ENCODE results near the gene AKAP13.

AKAP13 gene

GRCh38 chr15:85725564-85725963 is 345.2 kb downstream of the AKAP13 start:
- no peak for DNase-seq (ENCODE audit: low read depth, low spot score)

- no peak for DNase-seq (ENCODE audit: low read depth, low spot score)
These were observed 346.1 kb downstream of the AKAP13 start for GRCh38 chr15:85726454-85726853.

GRCh38 chr15:85727068-85727467 is 346.7 kb downstream of the AKAP13 start:
- no peak for DNase-seq (ENCODE audit: low read depth, low spot score)

- peak; percentile 78 for DNase-seq (ENCODE audit: low read depth, low spot score)
These were observed 349.8 kb downstream of the AKAP13 start for GRCh38 chr15:85730001-85730820.

- no peak for DNase-seq (ENCODE audit: low read depth, low spot score)
These were observed 353.0 kb downstream of the AKAP13 start for GRCh38 chr15:85733416-85733815.

GRCh38 chr15:85737061-85737460 is 356.7 kb downstream of the AKAP13 start:
- DNase-seq (ENCODE audit: low read depth, low spot score), result no peak

- DNase-seq (ENCODE audit: low read depth, low spot score), result no peak
These were observed 360.6 kb downstream of the AKAP13 start for GRCh38 chr15:85741021-85741421.

GRCh38 chr15:85741662-85742061 is 361.3 kb downstream of the AKAP13 start:
- DNase-seq (ENCODE audit: low read depth, low spot score), result no peak

- DNase-seq (ENCODE audit: low read depth, low spot score), result no peak
These were observed 361.9 kb downstream of the AKAP13 start for GRCh38 chr15:85742186-85742821.

GRCh38 chr15:85743392-85744055 is 363.1 kb downstream of the AKAP13 start:
- DNase-seq (ENCODE audit: low read depth, low spot score), result no peak

- DNase-seq (ENCODE audit: low read depth, low spot score), result no peak
These were observed 364.2 kb downstream of the AKAP13 start for GRCh38 chr15:85744579-85744978.

GRCh38 chr15:85745023-85745422 is 364.6 kb downstream of the AKAP13 start:
- no peak for DNase-seq (ENCODE audit: low read depth, low spot score)

GRCh38 chr15:85745525-85746150 is 365.2 kb downstream of the AKAP13 start:
- DNase-seq (ENCODE audit: low read depth, low spot score), result no peak

- no peak for DNase-seq (ENCODE audit: low read depth, low spot score)
These were observed 366.2 kb downstream of the AKAP13 start for GRCh38 chr15:85746641-85747040.

- DNase-seq (ENCODE audit: low read depth, low spot score), result no peak
These were observed 367.8 kb downstream of the AKAP13 start for GRCh38 chr15:85748176-85748575.

GRCh38 chr15:85748729-85749128 is 368.3 kb downstream of the AKAP13 start:
- DNase-seq (ENCODE audit: low read depth, low spot score), result no peak

- no peak for DNase-seq (ENCODE audit: low read depth, low spot score)
These were observed 369.1 kb downstream of the AKAP13 start for GRCh38 chr15:85749261-85750151.

GRCh38 chr15:85750319-85751290 is 370.2 kb downstream of the AKAP13 start:
- peak; percentile 88 for DNase-seq (ENCODE audit: low read depth, low spot score)

- DNase-seq (ENCODE audit: low read depth, low spot score), result peak; percentile 57
These were observed 371.1 kb downstream of the AKAP13 start for GRCh38 chr15:85751291-85752123.
